ENCODE measurements around the gene DRD5.

DRD5 gene

DNA sequence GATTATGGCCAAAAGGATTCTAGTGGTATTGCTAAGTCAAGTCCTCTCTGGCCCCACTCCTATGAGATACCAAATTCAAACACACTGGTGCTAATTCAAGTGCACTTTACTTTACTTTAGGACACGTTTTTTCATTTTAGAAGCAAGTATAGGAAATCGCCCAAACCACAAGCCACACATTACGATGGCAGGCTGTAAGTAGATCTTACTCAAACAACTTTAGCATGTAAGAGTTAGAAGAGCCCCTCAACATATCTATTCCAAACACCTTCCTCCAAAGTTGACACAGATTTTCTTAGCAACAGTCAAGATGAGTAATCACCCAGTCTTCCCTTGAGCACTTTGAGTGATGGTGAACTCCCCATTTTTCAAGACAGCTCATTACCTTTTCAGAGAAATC lies 43.6 kb downstream of the DRD5 start:
- no peak overlapping the region for H3K4me3 ChIP-seq (ENCODE audit: low read length)
- TF ChIP-seq, protein P1, sequence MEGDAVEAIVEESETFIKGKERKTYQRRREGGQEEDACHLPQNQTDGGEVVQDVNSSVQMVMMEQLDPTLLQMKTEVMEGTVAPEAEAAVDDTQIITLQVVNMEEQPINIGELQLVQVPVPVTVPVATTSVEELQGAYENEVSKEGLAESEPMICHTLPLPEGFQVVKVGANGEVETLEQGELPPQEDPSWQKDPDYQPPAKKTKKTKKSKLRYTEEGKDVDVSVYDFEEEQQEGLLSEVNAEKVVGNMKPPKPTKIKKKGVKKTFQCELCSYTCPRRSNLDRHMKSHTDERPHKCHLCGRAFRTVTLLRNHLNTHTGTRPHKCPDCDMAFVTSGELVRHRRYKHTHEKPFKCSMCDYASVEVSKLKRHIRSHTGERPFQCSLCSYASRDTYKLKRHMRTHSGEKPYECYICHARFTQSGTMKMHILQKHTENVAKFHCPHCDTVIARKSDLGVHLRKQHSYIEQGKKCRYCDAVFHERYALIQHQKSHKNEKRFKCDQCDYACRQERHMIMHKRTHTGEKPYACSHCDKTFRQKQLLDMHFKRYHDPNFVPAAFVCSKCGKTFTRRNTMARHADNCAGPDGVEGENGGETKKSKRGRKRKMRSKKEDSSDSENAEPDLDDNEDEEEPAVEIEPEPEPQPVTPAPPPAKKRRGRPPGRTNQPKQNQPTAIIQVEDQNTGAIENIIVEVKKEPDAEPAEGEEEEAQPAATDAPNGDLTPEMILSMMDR (conservative IDR thresholded peaks at IDR 0.05; ENCODE audit: low read depth, low read length) = no peak
- no peak for DNase-seq (ENCODE audit: low read depth)

DNA sequence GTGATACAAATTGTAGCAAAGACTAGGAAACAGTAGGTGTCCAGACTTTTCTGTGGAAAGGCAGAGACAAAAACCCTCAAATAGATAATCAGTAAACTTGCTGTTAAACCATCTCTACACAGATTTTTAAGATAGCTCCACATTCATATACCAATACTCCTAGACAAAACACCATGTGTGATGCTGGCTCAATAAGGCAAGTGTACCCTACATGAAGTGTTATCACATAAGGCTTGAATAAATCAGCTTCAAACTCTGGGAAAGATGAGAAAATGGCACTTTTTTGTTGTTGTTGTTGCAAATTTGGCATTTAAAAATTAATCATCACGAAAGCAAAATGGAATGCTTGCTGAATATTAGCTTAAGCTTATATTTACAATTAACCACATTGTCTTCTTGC lies 45.1 kb downstream of the DRD5 start:
- no peak for DNase-seq (ENCODE audit: low read depth)
- TF ChIP-seq, protein P1 (conservative IDR thresholded peaks at IDR 0.05; ENCODE audit: low read depth, low read length) = no peak
- H3K4me3 ChIP-seq (ENCODE audit: low read length) = no peak overlapping the region

DNA sequence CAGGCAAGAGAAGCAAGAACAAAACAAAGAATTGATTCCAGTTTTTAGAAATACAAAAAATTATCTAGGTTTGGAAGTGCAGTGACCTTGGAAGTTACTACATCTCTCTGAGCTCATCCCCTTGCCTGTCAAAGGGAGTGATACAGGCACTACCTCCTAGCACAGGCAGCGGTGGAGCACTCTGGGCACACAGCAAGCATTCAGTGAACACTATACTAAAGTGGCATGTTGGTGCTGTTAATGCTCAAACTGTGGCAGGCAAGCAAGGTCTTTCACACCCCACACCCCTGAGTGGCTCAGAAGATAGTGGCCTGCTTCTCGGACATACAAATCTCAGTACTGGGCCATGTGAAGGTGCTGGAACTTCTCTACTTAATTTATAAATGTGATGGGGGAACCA lies 51.2 kb downstream of the DRD5 start:
- DNase-seq (ENCODE audit: low read depth) = no peak
- no peak overlapping the region for H3K4me3 ChIP-seq (ENCODE audit: low read length)
- TF ChIP-seq, protein P1 (conservative IDR thresholded peaks at IDR 0.05; ENCODE audit: low read depth, low read length) = no peak

DNA sequence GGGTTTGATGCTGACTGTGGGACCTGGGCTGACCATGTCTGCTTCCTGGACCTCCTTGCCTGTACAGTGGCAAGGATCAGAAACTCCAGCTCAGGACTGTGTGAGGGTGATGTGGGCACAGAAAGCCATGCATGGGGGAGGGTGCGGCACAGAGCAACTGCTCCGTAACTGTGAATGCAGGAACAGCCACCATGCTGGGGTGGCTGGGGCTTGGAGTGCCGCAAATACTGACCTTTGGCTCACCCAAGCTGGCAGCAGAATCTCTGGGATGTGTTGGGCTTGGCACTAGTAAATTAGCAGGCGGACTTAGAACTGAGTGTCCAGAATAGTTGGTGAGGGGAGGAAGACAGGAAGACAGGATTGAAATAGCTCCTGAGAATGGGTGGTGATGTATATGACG lies 52.0 kb downstream of the DRD5 start:
- TF ChIP-seq, protein P1 (conservative IDR thresholded peaks at IDR 0.05; ENCODE audit: low read depth, low read length) = no peak
- H3K4me3 ChIP-seq (ENCODE audit: low read length) = no peak overlapping the region
- DNase-seq (ENCODE audit: low read depth) = no peak
